Spleen (tissue), 7 donors: ENCODE measurements around the gene PKD1.
"Not testable (repeated sequence)": the region's sequence is repeated elsewhere in the genome, so short reads cannot be mapped to it uniquely, and the experiment has no call there.

Source experiments
- CTCF ChIP-seq, 11 experiments: fragments of 200-600 bp in 7 of 11; fragments of 450-650 bp in 4 of 11; sonication (generic) in 4 of 11; IDR thresholded peaks in 8 of 11; conservative IDR thresholded peaks in 3 of 11; 1 replicate in 7 of 11; 2 replicates in 4 of 11; pipeline versions ENCODE4 v1.4.0 to v1.8.0; 2016 to 2021; ENCODE audit warnings: antibody characterized with exemption in 11 of 11, inconsistent platforms in 4 of 11, mild to moderate bottlenecking in 1 of 11
- POLR2A ChIP-seq, 3 donors: fragments of 450-650 bp; IDR thresholded peaks; one replicate each; pipeline ENCODE4 v1.5.1; 2017; ENCODE audit warnings: antibody characterized with exemption in 3 of 3, mild to moderate bottlenecking in 1 of 3
- donor health status: DM: no; HTN: no; CAD: no; lungs with moderate emphysema.
- donor health status: DM: no; HTN: no; CAD: no.
- donor health status: DM: no; HTN: no; CAD: no.

GRCh38 chr16:2122934-2123683 lies 12.6 kb downstream of the PKD1 start:
- not testable (repeated sequence) for TF ChIP-seq CTCF (IDR thresholded peaks at IDR 0.05 in 8 of 11, conservative IDR thresholded peaks at IDR 0.05 in 3 of 11); POLR2A (IDR thresholded peaks at IDR 0.05)
